Stimulated activated naive CD8-positive, alpha-beta T cell treated with anti-CD3 and anti-CD28 coated beads, Interleukin-15, Interleukin-2, amounts not matched to agents 100 U/mL and 50 U/mL, for 24 hours (primary cell): ENCODE results near the gene CTAG2.
"Not testable (repeated sequence)": the region's sequence is repeated elsewhere in the genome, so short reads cannot be mapped to it uniquely, and the experiment has no call there.

ENCODE experiments used
- ATAC-seq: fragments of 150-1000 bp; cut with Tn5 transposase; one replicate; pipeline ENCODE4 v1.10.0; 2021
- DNase-seq: peaks from one replicate; pipeline ENCODE4 v3.0.0; 2021

The CTAG2 gene

DNA sequence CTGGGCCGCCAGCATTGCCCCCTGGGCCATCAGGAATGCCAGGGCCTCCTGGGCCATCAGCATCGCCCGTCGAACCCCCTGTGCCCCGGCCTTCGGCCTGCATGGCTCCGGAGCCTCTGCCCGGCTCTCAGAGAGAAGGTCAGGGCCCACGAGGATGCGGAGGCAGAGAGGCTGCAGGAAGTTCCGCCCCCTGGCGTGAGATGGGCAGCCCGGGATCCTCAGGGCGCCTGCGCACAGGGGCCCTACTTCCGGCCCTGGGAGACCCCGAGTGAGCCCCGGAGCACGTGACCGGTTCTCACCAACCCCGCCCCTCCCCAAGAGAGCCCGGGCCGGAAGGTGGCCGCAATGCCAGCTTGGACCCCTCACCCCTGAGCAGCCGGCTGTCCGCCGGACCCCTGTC, at the start of gene CTAG2:
Gene CTAG2, minus strand, starts transcription at position 167 of the 400 bp plus-strand sequence. Its CDS starts 64 bp downstream, at position 103.
- ATAC-seq, DNase-seq: not testable (repeated sequence)

DNA sequence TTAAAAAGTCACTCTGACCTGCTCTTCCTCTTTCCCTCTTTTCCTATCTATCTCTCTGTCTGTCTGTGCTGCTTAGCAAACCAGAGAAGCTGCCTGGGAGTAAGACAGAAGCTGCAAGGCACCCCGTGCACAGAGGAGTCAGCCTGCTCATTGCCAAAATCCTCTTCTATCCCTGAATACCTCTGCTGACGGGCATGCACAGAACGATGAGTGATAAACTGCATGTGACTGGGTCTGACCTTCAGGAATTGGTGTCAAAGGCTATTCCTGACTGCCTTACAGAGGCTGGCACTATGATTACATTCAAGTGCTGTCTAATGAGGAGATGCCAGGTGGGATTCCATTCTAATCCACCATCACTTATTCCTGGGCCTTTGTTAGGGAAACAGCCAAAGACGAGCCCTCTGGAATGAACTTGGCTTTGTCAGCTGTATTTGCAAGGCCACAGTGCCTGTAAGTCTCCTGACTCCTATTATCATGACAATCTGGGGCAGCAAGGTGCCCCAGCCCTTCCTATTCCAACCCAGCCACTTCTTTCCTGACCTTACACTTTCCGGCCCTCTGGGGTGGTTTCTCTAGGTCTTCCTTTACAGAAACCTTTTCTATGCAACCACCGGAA, 45.4 kb upstream of the CTAG2 start:
- ATAC-seq (no peak), DNase-seq (no peak)

DNA sequence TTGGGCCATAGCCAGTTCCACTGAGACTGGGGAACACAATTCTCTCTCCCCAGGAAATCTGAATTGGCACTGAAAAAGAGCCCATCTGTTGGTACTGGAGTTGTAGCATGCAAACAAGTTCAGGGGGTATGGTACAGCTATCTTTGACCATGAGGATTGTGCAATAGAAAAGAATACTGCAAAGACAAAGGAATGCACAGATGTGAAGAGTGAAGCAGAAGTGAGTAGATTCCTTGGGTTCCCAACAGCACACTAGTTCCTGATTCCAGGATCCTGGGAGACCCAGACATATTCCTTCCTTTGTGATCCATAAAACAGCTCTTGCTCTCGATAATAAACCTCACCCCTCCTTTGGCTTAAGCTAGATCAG, 43.3 kb upstream of the CTAG2 start:
- no peak for ATAC-seq
- no peak for DNase-seq

DNA sequence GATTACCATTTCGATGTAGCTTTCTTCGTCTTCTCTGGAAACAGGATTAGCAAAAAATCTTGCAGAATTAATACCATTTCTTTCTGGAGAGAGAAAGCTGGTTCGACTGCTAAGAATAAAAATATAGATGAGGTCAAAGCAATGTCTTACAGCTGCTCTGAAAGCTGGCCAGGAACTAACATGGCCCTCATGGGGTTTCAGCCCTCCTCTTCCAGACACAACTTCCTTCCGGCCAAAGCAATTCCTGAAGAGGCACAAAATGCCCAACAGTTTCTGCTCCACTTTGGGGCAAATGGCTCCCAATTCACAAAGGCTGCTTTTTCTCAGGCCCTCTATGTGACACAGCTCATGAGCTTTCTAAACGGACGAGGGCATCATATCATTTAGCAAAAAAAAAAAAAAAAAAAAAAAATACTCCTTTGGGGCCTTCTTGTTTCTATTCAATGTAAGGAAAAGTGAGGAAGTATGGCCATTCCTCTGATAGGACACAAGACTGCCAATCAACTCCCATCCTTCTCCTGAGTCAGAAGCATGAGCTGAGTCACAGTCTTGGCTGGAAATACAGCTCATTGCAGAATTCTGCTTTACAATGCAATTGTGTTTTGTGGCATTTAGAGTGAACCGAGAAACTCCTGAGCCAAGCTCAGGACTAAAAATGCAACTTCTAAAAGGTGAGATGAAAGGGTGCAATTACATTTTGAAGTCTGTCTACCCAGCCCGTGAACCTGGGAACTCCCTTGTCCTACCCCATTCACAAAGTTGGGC, 42.7 kb upstream of the CTAG2 start:
- ATAC-seq (peak; percentile 69), DNase-seq (no peak)

DNA sequence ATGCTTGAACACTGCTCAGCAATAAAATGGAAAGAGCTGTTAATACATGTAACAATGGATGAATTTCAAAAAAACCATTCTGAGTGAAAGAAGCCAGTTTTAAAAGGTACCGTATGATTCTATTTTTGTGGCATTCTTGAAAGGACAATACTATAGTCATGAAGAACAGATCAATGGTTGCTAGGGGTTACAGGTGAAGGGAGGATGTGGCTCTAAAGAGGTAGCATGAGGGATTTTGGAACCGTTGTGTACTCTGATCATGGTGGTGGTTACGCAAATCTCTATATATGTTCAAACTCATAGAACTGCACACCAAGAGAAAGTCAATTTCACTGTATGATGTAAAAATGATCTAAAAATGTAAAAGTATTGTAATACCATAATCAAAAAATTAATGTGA, 40.0 kb upstream of the CTAG2 start:
- ATAC-seq: no peak
- DNase-seq: no peak

DNA sequence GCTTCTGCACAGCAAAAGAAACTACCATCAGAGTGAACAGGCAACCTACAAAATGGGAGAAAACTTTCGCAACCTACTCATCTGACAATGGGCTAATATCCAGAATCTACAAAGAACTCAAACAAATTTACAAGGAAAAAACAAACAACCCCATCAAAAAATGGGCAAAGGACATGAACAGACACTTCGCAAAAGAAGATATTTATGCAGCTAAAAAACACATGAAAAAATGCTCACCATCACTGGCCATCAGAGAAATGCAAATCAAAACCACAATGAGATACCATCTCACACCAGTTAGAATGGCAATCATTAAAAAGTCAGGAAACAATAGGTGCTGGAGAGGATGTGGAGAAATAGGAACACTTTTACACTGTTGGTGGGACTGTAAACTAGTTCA, 37.1 kb upstream of the CTAG2 start:
- not testable (repeated sequence) for DNase-seq, ATAC-seq

DNA sequence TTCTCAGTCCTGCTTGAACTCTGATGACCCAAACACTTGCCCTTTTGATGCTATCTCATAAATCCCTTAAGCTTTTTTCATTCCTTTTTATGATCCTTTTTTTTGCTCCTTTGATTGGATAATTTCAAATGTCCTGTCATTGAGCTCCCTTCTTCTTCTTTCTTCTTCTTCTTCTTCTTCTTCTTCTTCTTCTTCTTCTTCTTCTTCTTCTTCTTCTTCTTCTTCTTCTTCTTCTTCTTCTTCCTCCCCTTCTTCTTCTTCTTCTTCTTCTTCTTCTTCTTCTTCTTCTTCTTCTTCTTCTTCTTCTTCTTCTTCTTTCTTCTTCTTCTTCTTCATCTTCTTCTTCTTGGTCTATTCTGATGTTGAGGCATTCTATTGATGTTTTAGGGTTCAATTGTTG, 18.7 kb upstream of the CTAG2 start:
- not testable (repeated sequence) for ATAC-seq

DNA sequence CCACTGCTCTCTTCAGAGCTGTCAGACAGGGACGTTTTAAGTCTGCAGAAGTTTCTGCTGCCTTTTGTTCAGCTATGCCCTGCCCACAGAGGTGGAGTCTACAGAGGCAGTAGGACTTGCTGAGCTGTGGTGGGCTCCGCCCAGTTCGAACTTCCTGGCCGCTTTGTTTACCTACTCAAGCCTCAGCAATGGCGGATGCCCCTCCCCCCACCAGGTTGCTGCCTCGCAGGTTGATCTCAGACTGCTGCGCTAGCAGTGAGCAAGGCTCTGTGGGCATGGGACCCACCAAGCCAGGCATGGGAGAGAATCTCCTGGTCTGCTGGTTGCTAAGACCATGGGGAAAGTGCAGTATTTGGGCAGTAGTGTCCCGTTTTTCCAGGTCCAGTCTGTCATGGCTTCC, 17.5 kb upstream of the CTAG2 start:
- not testable (repeated sequence) for ATAC-seq, DNase-seq

More for the DNA sequence above, 18.7 kb upstream of the CTAG2 start:
- DNase-seq: not testable (repeated sequence)

DNA sequence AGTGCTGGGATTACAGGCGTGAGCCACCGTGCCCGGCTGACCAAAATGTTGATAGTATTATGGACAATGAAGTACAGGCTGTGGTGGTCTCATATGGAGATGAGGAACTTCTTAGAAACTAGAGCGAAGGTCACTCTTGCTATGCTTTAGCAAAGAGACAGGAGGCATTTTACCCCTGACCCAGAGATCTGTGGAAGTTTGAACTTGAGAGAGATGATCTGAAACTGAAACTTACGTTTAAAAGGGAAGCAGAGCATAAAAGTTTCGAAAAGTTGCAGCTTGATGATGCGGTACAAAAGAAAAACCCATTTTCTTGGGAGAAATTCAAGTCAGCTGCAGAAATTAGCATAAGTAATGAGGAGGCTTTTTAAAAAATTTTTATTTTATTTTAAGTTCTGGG, 8.5 kb upstream of the CTAG2 start:
- no peak for ATAC-seq
- no peak for DNase-seq

DNA sequence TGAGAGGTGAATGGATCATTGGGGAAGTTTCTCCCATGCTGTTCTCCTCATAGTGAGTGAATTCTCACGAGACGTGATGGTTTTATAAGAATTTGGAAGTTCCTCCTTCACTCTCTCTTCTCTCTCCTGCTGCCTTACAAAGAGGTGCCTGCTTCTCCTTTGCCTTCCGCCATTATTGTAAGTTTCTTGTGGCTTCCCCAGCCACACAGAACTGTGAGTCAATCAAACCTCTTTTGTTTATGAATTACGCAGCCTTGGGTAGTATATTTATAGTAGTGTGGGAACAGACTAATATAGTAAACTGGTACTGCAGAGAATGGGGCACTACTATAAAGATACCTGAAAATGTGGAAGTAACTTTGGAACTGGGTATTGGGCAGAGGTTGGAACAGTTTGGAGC, 7.8 kb upstream of the CTAG2 start:
- no peak for DNase-seq
- ATAC-seq: no peak

DNA sequence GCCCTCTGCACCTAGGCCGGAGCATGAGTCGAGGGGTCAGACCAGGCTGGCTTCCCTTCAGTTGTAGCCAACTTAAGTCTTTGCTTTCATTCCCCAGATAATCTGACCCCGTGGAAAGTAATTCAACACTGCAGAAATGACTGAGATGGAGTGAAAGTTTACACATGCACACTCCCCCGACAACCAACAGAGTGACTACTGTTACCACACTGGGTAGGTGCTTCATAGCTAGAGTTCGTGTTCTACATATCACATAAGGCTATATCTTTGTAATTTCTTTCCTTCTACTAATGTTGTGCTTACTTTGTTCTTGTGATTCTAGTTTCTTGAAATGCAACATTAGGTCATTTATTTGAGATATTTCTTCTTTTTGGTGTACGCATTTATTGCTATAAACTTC, 7.2 kb upstream of the CTAG2 start:
- no peak for ATAC-seq
- no peak for DNase-seq

DNA sequence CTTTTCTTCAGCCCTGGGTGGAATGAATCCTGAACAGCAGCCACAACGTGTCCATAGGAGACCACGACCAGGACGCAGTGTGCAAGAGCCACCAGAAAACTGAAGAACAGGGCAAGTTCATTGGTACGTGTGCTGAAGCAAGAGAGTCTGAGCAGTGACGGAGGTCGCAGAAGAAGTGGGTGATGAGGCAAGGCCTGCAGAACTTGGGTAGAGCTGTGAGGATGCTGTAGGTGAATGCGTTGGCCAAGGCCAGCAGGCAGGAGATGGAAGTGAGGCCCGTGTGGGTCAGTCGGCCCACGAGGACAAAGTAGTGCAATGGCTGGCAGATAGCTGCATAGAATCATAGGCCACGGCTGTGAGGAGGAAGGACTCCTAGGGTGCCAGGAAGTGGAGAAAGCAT, 5.6 kb upstream of the CTAG2 start:
- ATAC-seq: no peak

DNA sequence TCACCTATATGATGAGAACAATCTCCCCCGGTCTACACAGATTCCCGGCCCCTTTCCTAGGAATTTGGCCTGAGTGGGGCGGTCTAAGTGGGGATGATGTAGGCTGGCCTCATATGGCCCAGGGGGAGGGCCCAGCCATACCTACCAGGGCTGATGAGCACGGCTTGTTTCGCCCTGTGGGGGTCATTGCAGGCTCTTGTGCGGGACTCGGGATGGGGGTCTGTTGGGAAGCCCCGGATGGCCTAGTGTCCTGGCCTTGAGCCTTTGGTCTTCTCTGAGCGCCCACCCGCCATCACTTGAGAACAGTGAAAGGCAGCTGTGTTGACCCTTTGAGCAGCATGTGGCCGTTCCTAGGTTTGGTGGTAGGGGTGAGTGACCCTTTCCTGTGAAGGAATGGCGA, 4.8 kb upstream of the CTAG2 start:
- ATAC-seq: no peak
- DNase-seq: no peak

More for the DNA sequence above, 5.6 kb upstream of the CTAG2 start:
- no peak for DNase-seq

DNA sequence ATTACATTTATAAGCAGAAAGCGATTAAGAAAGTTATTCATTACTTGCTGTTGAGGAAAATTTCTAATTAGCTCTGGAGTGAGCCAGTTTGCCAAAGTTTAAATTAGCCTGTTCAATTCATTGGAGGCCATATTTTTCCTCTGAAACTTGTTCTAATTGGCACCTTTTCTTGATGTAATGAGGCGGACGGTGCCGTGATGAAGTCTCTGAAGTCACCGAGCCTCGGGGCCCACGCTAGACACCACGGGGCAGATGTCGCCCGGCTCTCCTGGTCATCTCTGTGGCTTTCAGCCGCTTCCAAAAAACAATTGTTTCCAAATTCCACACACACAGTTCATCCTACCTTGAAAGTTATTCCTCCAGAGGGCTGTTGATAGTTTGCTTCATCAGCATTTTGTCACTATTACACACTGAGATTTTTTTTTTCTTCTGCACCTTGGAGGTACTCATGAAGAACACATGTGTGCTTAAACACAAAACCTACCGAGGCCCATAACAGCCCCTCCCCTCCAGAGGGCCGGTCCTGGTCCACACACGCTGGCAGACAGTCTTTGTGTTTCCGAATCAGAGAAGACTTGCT, 3.9 kb upstream of the CTAG2 start:
- ATAC-seq (no peak), DNase-seq (no peak)

DNA sequence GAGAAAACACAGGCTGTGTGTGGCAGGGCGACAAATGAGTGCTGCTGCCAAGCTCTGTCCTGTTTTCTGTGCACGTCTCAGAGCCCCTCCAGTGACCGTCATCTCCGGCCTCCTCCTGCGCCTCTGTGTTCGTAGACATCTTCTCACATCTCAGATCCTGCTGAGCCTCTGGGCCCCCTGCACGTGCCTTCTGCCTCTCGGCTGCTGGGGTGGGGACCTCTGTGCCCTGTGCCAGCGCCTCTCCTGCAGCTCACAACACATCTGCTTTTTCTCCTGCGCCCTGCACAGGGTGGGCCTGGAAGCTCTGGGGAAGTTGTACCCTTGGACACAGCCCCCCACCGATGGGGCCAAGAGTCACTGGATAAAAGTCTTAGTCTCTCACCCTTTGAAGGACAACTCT, 2.4 kb upstream of the CTAG2 start:
- ATAC-seq: no peak
- no peak for DNase-seq

DNA sequence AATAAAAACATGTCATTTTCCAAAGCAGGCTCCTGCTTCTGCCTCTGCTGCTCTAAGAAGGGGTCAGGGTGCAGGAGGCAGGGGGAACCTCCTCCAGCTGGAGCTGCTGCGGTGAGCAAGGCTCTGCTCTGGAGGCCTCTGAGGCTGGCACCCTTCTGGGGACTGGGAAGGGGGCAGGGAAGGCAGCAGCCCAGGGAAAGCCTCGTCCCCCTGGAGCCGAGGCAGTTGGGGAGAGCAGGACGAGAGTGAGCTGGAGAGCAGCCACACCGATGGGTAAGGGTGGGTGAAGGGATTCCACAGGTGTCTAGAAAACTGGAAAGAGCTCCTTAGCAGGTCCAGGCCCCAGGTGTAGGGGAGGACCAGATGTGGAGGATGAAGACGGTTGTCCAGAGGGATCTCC, 2.0 kb upstream of the CTAG2 start:
- ATAC-seq: no peak
- DNase-seq: no peak

DNA sequence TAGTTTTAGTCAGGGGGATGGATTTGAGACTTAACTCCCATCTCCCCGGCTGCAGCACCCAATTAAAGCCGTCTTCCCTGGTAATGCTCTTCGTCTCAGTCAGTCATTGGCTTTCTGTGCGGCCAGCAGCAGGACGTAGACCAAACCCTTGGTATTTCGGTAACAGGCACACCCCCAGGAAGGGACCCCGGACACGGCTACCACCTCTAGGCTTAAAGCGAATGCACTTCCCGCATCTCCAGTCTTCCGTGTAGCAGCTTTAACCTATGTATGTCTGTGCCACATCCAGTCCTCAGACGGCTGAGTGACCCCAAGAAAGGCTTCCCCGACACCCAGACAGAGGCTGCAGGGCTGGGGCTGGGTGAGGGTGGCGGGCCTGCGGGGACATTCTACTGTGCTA, 1.5 kb upstream of the CTAG2 start:
- DNase-seq (no peak), ATAC-seq (no peak)

DNA sequence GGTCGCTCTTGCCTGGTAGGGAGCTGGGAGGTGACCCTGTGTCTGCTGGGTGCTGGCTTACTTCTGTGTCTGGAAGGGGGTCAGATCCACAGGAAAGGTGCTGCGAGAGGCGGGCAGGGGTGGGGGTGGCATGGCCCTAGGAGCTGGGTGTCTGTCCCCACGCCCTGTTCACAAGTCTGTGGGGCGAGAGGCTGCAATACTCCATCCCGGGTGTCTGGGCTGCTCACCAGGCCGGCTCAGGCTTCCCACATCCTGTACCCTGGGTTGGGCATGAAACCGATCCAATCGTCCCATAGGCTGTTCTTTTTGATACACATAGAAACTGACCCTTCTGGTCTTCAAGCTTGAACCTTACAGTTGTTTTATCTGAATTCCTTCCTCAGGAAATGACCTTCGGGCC, 993 bp upstream of the CTAG2 start:
- DNase-seq (no peak), ATAC-seq (no peak)

DNA sequence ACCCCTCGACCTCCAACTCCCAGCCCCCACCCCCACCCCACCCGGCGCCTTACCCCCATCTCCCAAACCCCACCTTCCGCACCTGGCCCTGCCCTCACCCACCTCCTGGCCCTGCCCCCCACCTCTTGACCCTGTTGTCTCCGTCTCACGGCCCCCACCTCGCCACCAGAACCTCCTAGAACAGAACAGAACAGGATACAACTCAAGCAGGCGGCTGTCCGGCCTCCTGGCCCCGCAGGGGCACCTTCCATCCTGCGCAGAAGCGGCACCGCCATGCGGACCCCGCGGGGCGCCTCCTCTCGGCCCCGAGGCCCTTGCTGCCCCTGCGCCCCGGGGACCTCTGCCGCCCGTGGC, 354 bp downstream of the CTAG2 start:
- DNase-seq: no peak
- no peak for ATAC-seq

DNA sequence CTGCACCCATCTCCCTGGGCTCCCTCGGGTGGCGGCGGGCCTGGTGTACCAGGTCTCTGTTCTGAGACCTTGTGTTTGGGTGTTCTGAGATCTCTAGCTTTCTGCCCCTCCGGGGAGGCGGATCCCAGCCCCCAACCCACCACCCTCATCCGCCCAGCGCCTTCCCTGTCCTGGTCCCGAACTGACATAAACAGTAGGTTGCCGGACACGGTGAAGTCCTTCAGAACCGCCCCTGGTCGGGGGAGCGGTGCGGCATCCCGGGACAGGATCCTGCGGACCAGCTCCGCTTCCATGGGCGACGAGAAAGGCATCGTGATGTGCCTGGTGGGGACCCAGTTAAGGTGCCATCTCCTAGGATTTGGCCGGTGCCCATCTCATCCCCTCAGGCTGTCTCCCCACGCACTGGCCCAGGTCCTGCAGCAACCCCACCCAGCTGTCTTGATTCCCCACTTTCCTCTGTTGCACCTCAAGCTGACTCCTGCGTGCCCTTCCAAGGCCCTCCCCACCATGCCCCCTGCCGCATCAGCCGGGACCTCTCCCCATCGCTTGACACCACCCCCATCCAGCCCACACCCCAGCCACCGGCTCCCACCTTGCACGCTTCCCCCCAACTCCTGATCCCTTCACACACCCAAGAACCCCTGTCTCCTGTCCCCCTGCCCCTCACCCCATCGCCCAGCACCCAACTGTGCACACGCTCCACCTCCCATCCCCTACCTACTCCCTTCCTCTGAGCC, 900 bp downstream of the CTAG2 start:
- DNase-seq (no peak), ATAC-seq (no peak)

DNA sequence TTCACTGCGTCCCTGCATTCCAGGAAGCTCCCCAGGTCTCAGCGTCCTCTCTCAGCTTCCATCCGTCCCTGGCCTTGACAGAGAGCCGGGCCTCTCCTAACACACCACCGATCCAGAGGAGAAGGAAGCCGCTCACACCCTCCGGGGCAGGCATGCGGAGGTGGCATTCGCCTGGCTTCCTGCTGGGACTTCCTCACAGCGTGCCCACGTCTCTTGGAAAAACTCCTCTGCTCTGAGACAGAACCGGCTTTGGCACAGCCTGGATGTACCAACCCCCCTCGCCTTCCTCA, 3.2 kb downstream of the CTAG2 start:
- ATAC-seq: no peak
- DNase-seq: no peak

DNA sequence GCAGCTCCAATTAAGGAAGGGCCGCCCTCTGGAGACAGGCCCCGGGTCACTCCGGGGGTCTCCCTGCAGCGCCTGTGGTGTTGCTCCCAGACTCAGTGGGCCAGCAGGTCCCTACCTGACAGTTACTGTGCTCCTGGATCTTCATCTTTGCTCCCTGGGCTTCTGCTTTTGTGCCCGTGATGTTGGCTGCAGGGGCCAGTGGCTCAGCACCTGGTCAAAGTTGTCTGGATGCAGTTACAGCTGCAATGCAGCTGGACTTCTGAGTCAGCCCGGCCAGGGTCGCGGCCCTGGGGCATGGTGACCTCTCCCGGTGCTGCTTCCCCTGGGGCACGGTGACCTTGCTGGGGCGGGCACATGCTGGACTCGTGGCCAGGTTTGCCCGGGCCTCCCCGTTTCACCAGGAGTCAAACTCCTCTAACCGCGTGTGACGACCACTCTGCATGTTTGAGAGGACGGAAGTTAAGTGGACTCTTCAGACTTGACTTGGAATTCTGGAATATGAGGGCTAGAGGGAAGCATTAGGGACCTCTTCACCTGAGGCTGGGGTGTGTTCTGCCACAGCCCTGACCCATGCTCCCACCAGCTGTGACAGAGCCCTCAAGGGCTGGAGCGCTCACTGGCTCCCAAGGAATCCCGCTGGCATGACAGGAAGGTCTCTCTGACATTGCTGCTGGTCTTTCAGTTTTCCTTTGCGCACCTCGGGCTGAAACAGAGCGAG, 3.7 kb downstream of the CTAG2 start:
- no peak for ATAC-seq
- no peak for DNase-seq

DNA sequence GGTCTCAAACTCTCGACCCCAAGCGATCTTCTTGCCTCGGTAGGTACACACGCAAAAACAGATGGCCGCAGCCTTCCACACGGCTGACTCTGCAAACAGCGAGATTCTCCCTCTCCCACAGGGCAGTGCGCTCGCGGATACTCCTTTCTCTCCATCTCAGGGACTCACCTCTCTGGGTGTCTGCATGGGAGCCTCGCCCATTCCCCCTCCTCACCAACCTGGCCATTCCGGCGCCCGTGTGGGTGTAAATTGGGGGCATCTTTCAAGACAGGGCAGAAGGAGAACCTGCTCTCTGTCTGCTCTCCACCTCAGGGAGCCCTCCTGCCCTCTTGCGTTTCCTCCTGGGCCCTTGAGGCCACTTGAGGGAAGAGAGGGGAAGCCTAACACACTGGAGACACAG, 4.4 kb downstream of the CTAG2 start:
- ATAC-seq (no peak), DNase-seq (no peak)
